HepG2 (cell line): ENCODE data around the gene GOLGA6D. TPM values are rescaled to one million over a fixed set of nuclear protein-coding genes. Genes with fewer than 3 reads are reported as not detected.

Source experiments
- ATAC-seq: fragments of 200-7000 bp; cut with Tn5 transposase; 3 replicates; pipeline ENCODE4 v1.9.1; 2020; ENCODE audit warnings: mild to moderate bottlenecking, moderate library complexity
- BruUV-seq: library from RNA; stranded (reverse); fragments of 400-500 nt; replicated peaks from 2 replicates; lab custom pipeline; 2021; lab: Mats Ljungman, UMichigan
- CTCF ChIA-PET: fragments of 300-600 bp; formaldehyde crosslinking; extraction: SDS; loops from one replicate; lab custom pipeline; 2021; ENCODE audit warnings: low total read pairs, inconsistent platforms, low intra/inter-chr PET ratio; lab: Yijun Ruan, JAX
- POLR2A ChIA-PET: fragments of 350-600 bp; sonication (Branson Sonifier 250); formaldehyde crosslinking; loops from one replicate; lab custom pipeline; 2020; ENCODE audit warnings: antibody characterized with exemption, inconsistent platforms; lab: Yijun Ruan, JAX
- DNase-seq: peaks from one replicate; pipeline ENCODE4 v3.0.0-alpha.2; 2015; ENCODE audit warnings: low spot score
- FAIRE-seq: peaks from 3 replicates; lab custom pipeline; 2011; peaks lifted over from hg19 to GRCh38; lab: Jason Lieb, UNC
- H2AFZ ChIP-seq: one replicate; pipeline ENCODE4 v1.6.1; 2011; ENCODE audit warnings: low read length, inconsistent platforms
- H3K27ac ChIP-seq: fragments of 300-600 bp; 3 replicates; pipeline ENCODE4 v1.8.0; 2011; ENCODE audit warnings: mixed run types, mild to moderate bottlenecking, mixed read lengths, low read length, inconsistent platforms; ENCODE audit not compliant: insufficient read depth; ENCODE audit errors: extremely low read length
- H3K27me3 ChIP-seq, 2 experiments: fragments of 200-600 bp in 1 of 2; 2 replicates in 1 of 2; 3 replicates in 1 of 2; pipeline versions ENCODE4 v1.6.0 to v1.8.0; 2011; ENCODE audit warnings: low read length in 2 of 2, mild to moderate bottlenecking in 2 of 2, moderate library complexity in 2 of 2, inconsistent platforms in 1 of 2; ENCODE audit not compliant: insufficient read depth in 2 of 2, control insufficient read depth in 1 of 2
- H3K36me3 ChIP-seq, 2 experiments: fragments of 200-600 bp in 1 of 2; replicated peaks in 1 of 2; 2 replicates in 1 of 2; 3 replicates in 1 of 2; pipeline versions ENCODE4 v1.5.1 to v1.8.0; 2011; ENCODE audit warnings: low read length in 2 of 2, inconsistent platforms in 1 of 2; ENCODE audit not compliant: insufficient read depth in 2 of 2, control insufficient read depth in 1 of 2
- H3K4me1 ChIP-seq: 2 replicates; pipeline ENCODE4 v1.5.1; 2012; ENCODE audit warnings: low read length, inconsistent platforms; ENCODE audit not compliant: insufficient read depth
- H3K4me2 ChIP-seq: 2 replicates; pipeline ENCODE4 v1.6.0; 2011; ENCODE audit warnings: low read depth, low read length, inconsistent platforms
- H3K4me3 ChIP-seq, 3 experiments: fragments of 200-600 bp in 1 of 3; sonication (generic), shearing (Covaris generic) in 1 of 3; replicated peaks in 1 of 3; 2 replicates each; pipeline ENCODE4 v1.5.1; 2011 to 2016; ENCODE audit warnings: low read length in 3 of 3, inconsistent platforms in 2 of 3, low read depth in 2 of 3, mild to moderate bottlenecking in 2 of 3, control low read depth in 1 of 3, mixed read lengths in 1 of 3; ENCODE audit not compliant: insufficient read depth in 1 of 3
- H3K79me2 ChIP-seq: one replicate; pipeline ENCODE4 v1.6.1; 2011; ENCODE audit warnings: low read length, inconsistent platforms; ENCODE audit not compliant: insufficient read depth
- H3K9ac ChIP-seq: 2 replicates; pipeline ENCODE4 v1.6.0; 2011; ENCODE audit warnings: mild to moderate bottlenecking, low read depth, low read length, inconsistent platforms; ENCODE audit not compliant: insufficient read depth
- H3K9me3 ChIP-seq: 2 replicates; pipeline ENCODE4 v1.5.1; 2012; ENCODE audit warnings: mild to moderate bottlenecking, low read length
- H4K20me1 ChIP-seq: 2 replicates; pipeline ENCODE4 v1.6.0; 2011; ENCODE audit warnings: inconsistent platforms, mild to moderate bottlenecking, low read length, moderate library complexity; ENCODE audit not compliant: insufficient read depth
- MED13 ChIP-seq: sonication (generic); formaldehyde crosslinking; IDR thresholded peaks from 2 replicates; pipeline ENCODE4 v1.5.0; 2020; ENCODE audit warnings: missing genetic modification reagents
- NPAS2 ChIP-seq: sonication (generic); formaldehyde crosslinking; IDR thresholded peaks from 2 replicates; pipeline ENCODE4 v1.8.0; 2022; ENCODE audit warnings: mild to moderate bottlenecking, missing genetic modification reagents, borderline replicate concordance
- STAT6 ChIP-seq: sonication (generic); formaldehyde crosslinking; IDR thresholded peaks from 2 replicates; pipeline ENCODE4 v1.4.0; 2020; ENCODE audit warnings: missing genetic modification reagents, mild to moderate bottlenecking, borderline replicate concordance
- TBL1XR1 ChIP-seq: fragments of 150-350 bp; IDR thresholded peaks from 2 replicates; pipeline ENCODE4 v1.6.1; 2014; ENCODE audit warnings: borderline replicate concordance, low read length; ENCODE audit not compliant: partially characterized antibody
- THRA ChIP-seq: sonication (generic); formaldehyde crosslinking; IDR thresholded peaks from 2 replicates; pipeline ENCODE4 v1.4.0; 2020; ENCODE audit warnings: missing genetic modification reagents, borderline replicate concordance
- U2AF2 ChIP-seq: fragments of 200-400 bp; formaldehyde crosslinking; IDR thresholded peaks from 2 replicates; pipeline ENCODE4 v1.6.1; 2017; ENCODE audit warnings: low read depth, mild to moderate bottlenecking, low read length
- ZFP36L1 ChIP-seq: sonication (generic); formaldehyde crosslinking; IDR thresholded peaks from 2 replicates; pipeline ENCODE4 v1.8.0; 2022; ENCODE audit warnings: mild to moderate bottlenecking, missing genetic modification reagents, moderate library complexity
- ZNF446 ChIP-seq: sonication (generic); formaldehyde crosslinking; IDR thresholded peaks from 2 replicates; pipeline ENCODE4 v1.5.0; 2020; ENCODE audit warnings: mild to moderate bottlenecking, missing genetic modification reagents
- ZSCAN29 ChIP-seq: sonication (generic); formaldehyde crosslinking; conservative IDR thresholded peaks from 2 replicates; pipeline ENCODE4 v1.4.0; 2020; ENCODE audit warnings: mild to moderate bottlenecking, missing genetic modification reagents
- WGBS: methylation state at CpG from one replicate; pipeline ENCODE4 v1.1.6; 2017; ENCODE audit warnings: low lambda C conversion rate; 5-methylcytosine and 5-hydroxymethylcytosine counted together
- in situ Hi-C: cut with HindIII; loops from 2 replicates; pipeline ENCODE4 v1.10.0; 2017; ENCODE audit warnings: low pct_unique_long_range_greater_than_20kb; ENCODE audit not compliant: extremely low pct_ligation_motif_present
- intact Hi-C: fragments of 100-400 bp; cut with micrococcal nuclease; formaldehyde crosslinking; loops from one replicate; pipeline ENCODE4 v1.10.0; 2022; ENCODE audit not compliant: unreplicated experiment
- polyA plus RNA-seq, 8 experiments: library from polyadenylated mRNA; depleted of rRNA in 3 of 8; stranded (reverse) in 7 of 8; unstranded in 1 of 8; fragments of >200 nt; fragmentation: Illumina TruSeq in 4 of 8; extraction: Trizol in 4 of 8; gene quantifications; 2 replicates each; pipeline versions ENCODE4 v1.2.1 to v1.2.3, GENCODE V29; 2011 to 2016; ENCODE audit warnings: low read depth in 4 of 8, missing spikeins in 1 of 8, mixed read lengths in 1 of 8; ENCODE audit not compliant: insufficient read depth in 1 of 8
- total RNA-seq, 5 experiments: library from RNA; depleted of rRNA; stranded (reverse); fragments of >200 nt; fragmentation: Illumina TruSeq; extraction: Trizol; gene quantifications; 2 replicates each; pipeline ENCODE4 v1.2.3, GENCODE V29; 2016; ENCODE audit warnings: low read depth in 1 of 5

The GOLGA6D gene
- total and polyA plus RNA-seq, 2 of the 13 experiments (the other 11 are each of a cell fraction or from before 2014, with no cell fraction given), result 0.04 TPM; not detected in 1

GRCh38 chr15:75335313-75335704, 52.7 kb downstream of the GOLGA6D start:
- ChIA-PET CTCF (no interaction called here), POLR2A (interaction anchor here (1.3 to 2.0 kb wide), 3 partner anchors 12 to 305 kb away, joined by 6 to 10 read pairs (median 8); partner anchors contain the start of genes IMP3, MAN2C1 and NEIL1)
- FAIRE-seq, result no peak
- intact Hi-C loops (no loop called here), in situ Hi-C loops (no loop called here)
- Histone ChIP-seq H3K27me3 (no peaks in the 10 kb centered on the region), H3K4me3 (peak overlapping the region; percentile 73 to 83 (median 81)), H2AFZ (peak overlapping the region; percentile 76), H3K36me3 (peaks cover 0 to 3% of the 10 kb centered on the region in 2 experiments; a peak in 2 of 5 replicates), H3K79me2 (peaks cover 8% of the 10 kb centered on the region), H3K4me2 (peak overlapping the region; percentile 99), H3K9me3 (no peaks in the 10 kb centered on the region), H3K9ac (peak overlapping the region; percentile 47), H3K27ac (peak overlapping the region; percentile 78), H3K4me1 (peaks cover 22% of the 10 kb centered on the region), H4K20me1 (no peaks in the 10 kb centered on the region)
- BruUV-seq, result no TSS peak
- no peak for TF ChIP-seq ZNF446 (CRISPR knock-in tag)
- TF ChIP-seq NPAS2 (CRISPR knock-in tag), result no peak
- TF ChIP-seq MED13 (CRISPR knock-in tag), result no peak
- TF ChIP-seq STAT6, result no peak
- TF ChIP-seq TBL1XR1, result no peak
- no peak for TF ChIP-seq THRA
- no peak for TF ChIP-seq U2AF2
- TF ChIP-seq ZFP36L1 (CRISPR knock-in tag), result no peak
- TF ChIP-seq ZSCAN29 (CRISPR knock-in tag), result no peak
- ATAC-seq, result no peak
- DNase-seq, result no peak
- 37% methylated on average over 3 of the region's 3 CpGs for WGBS
